ENCODE measurements around the gene ADAMTS5.

ADAMTS5 gene

DNA sequence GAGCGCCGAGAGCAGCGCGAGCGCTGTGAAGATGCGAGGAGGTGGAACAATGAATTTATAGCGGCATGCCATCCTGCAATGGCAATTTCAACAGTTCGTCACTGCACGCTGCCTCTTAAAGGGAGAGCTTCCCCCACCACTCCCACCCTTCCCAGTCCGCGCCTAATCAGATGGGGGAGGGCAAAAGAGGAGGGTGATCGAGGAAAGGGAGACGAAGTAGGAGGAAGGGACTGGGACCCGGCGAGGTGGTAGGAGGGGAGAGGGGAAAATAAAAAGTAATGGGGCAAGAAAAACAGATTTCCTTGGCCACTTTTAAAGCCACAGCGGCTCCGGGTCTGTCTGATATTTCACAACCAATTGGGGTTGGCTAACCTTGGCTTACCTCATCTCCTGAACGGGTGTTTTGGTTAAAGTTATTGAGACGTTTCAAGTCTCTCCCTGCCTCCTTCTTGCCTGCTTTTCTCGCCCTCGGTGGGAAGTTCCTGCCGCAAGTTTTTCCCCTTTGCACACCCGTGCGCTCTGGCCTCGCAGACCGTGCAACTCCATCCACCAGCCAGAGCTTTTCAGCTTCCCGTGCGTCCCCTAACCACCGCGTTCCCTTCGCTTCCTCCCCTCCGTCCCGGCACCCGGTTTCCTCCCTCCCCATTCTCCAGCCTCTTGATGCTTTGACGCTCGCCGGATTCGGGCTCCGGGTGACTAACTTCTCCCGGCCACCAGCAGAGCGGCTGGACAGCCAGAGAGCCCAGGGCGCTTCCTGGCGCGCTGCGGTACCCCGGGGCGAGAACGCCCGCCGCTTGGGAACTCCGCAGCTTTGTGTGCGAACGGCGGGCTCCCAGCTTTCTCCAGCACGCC lies at the start of gene ADAMTS5:
TSS of gene ADAMTS5 (minus strand) at position 27 of the 852 bp plus-strand sequence. CDS start 697 bp downstream, outside the sequence.
- DNase-seq = no peak

DNA sequence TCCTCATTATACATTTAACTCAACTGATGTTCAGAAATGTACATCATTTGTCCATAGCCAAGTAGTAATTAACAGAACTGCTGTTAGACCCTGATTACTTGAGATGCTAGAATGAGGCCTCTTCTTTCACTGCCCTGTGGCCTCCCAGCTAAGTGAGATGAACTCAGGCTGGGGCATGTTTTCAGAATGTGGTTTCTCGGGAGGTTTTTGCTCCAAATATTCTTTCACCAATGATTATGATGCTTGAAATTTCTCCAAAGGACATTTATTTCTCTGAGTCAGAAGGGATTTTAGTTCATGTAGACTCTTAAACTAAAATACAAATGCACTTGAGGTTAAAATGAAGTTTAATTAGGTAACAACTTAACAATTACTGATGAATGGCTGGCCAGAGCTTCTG lies 34.6 kb upstream of the ADAMTS5 start:
- no peak for DNase-seq

- DNase-seq = no peak
Observed at GRCh38 chr21:26983576-26983975, 16.7 kb upstream of the ADAMTS5 start.

DNA sequence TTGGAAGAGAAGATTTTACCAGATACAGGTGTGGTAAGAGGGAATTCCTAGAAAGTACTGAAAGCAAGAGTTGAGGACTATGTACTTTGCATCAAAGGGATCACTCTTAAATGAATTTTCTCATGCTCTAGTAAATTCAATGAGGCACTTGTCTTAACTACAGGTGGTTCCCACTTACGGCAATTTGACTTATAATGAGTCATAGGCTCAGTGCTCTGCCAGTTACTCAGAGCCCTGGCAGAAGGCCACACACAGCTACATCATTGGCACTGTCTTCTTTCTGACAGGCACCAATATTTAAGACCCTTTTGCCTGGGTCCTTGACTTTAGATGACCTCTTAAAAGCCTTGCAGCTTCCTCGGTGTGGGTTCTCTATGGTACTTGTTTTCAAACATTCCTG lies 15.9 kb upstream of the ADAMTS5 start:
- no peak for DNase-seq

GRCh38 chr21:26977746-26978145 lies 10.9 kb upstream of the ADAMTS5 start:
- no peak for DNase-seq

DNA sequence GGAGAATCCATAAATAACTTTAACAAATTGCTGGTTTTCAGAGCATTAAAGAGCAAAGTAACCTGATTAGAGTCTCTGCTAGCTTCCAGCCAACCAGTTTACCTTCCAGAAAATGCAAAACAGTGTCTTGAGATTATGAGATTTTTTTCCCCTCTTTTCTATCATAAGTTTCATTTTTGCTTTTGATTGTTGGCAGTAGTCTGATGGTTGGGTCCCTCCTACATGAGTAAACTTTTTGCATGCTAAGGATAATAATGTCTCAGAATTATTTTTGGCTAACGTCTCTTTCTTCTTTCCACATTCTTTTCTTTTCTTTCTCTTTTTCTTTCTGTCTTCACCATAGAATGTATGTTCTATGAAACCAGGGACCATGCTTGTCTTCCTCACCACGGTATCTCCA lies 6.3 kb upstream of the ADAMTS5 start:
- no peak for DNase-seq

- no peak for DNase-seq
Observed at GRCh38 chr21:26972192-26972591, 5.3 kb upstream of the ADAMTS5 start.

DNA sequence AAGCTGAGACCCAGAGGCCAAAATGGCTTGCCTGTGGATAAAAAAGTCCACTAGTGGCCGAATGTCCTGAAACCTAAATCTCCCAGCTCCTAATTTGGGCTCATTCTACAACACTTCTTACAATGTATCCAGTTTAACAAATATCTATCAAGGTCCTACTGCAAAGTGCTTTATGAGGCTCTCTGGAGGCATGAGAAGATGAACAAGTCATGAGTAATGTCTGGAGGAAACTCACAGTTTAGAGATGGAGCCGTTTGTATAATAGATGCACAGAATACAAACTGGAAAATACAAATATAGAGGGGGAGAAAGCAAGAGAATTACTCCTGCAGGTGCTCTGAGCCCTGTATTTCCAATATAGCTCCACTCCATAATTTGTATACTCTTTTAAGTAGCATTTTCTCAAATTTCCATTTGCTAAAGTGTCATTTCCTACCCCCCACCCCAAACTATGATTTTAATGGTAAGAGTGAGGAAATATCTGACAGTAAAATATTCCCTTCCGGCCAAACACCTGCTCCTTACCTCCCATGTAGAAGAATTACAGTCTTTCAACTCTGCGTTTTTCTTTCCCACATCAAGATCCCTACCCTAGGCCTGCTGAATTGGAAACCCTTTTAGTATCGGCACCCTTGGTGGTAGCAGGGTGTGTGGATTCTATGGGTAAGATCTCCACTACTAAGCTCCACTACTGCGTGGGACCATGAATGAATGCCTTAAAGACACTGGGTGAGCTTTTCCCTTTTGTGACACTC lies 3.3 kb upstream of the ADAMTS5 start:
- DNase-seq = no peak

DNA sequence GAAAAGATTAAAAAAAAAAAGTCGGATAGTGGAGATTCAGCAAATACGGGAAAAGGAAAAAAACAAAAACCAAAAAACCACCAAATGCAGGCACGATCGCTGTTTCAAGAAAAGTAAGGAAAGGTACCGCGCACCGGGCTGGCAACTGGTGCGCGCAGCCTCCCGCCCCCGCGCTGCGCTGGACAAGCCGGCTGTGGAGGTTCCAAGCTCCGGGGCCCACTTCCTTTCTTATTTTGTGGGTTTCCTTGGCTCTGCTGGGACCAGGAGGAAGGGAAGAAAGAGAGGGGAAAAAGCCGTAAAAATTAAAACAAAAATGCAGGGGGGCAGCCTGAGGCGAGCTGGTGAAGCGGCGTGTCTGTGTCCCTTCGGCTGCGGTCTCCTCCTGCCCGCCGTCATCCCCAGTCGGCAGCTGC lies 233 bp downstream of the ADAMTS5 start:
- DNase-seq = no peak

- DNase-seq = no peak
Observed at GRCh38 chr21:26965907-26966581, 844 bp downstream of the ADAMTS5 start.

DNA sequence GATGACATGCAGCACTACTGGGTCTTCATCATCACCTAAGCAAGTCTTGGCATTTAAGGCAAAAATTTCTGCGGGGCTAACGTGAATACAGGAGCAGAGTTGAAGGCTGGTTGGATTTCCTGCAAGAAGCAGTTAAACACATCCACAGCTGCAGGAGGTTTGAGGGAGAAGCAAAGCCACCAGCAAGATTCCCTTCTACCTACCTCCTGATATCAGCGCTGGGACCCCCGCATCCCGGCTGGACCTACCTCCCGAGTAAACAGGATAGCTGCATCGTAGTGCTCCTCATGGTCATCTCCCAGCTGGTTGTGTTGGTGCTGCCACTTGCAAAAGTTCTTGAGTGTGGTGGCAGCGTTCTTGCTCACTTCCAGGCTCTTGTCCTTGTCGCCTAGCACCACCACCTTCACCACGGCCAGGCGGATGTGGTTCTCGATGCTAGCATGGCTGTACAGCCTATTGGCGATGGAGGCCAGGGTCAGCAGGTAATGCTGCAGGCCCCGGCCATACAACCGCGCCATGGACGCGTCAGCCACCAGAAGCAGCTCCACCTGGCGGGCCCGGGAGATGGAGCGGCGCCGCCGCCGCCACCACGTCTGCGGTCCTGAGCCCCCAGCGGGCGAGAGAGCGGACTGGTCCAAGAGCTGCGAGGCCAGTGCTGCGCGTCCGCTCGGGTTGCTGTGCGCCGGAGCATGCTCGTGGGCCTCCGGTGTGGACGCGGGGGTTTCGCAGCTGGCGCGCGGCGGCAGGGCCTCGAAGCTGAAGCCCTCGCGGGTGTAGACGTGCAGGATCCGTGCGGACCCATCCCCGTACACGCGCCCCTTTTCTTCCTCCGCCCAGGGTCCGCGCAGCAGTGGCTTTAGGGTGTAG lies 1.6 kb downstream of the ADAMTS5 start:
- DNase-seq = no peak

DNA sequence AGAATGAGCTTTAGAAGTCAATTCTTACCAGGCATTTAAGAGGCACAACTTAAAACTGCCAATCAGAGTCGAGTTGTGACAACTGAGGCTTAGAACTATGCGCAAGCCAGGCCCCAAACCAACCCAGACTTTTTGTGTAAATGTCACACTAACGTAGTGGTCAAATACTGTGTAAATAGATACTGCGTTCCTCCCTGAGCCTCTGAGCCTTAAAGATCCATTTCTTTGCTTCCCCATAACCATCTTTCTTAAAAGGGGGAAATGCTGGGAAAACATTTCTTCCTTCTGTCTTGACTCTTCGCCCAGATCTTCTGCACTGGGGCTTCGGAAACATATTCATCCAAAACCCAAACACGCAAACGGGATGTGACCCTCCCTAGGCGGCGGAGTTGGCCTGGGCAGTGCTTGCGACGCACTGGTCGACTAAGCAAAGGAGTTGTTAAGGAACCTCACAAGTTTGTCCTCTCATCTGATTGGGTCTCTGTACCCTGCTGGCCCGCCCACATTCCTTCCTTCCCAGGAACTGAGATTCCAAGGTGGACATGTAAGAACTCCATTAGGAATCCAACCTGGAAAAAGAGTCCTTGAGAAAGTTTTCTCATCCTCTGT lies 2.6 kb downstream of the ADAMTS5 start:
- no peak for DNase-seq

GRCh38 chr21:26962621-26963181 lies 4.2 kb downstream of the ADAMTS5 start:
- no peak for DNase-seq

- DNase-seq = no peak
Observed at GRCh38 chr21:26961698-26962097, 5.2 kb downstream of the ADAMTS5 start.

- no peak for DNase-seq
Observed at GRCh38 chr21:26958788-26959187, 8.1 kb downstream of the ADAMTS5 start.

- no peak for DNase-seq
Observed at GRCh38 chr21:26956813-26957212, 10.1 kb downstream of the ADAMTS5 start.

- no peak for DNase-seq
Observed at GRCh38 chr21:26956216-26956615, 10.7 kb downstream of the ADAMTS5 start.

GRCh38 chr21:26954662-26955121 lies 12.2 kb downstream of the ADAMTS5 start:
- DNase-seq = no peak

GRCh38 chr21:26952374-26953066 lies 14.4 kb downstream of the ADAMTS5 start:
- no peak for DNase-seq

DNA sequence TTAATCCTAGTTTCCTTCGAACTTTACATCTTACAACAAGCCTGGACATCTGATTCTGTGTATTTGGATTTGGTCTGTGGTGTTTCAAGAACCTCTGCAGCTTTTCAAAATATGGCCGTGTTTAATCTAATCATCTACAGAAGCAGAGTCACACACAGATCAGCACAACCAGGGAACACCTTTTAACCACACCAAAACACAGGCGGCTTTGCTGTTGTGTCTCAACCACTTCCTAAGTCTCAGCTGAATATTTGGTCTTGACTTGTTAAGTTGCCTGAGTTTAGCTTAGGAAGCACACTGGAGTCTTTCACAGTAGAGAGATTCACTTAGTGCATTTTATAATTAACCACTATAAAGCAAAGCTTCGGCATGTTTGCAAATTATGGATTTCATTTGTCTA lies 17.1 kb downstream of the ADAMTS5 start:
- no peak for DNase-seq

DNA sequence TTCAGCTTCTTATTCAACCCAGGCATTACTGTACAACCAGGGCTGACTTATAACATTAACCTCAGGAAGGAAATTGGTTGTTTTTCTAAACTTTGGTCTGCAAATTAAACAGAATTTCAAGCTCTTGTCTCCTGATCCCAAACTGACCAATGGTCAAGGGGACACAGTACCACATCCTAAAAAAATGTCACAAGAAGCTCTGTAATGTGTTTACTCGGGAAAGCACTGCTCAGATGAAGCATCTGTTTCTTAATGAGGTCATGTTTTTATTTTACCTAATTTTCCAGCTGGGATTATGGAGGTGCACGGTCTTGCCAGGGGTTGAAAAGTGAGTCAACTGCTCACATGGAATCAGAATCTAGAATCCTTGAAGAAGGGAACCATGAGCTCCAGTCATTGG lies 18.7 kb downstream of the ADAMTS5 start:
- no peak for DNase-seq

All from NCI-H1417 treated with DMSO at 0.1 percent for 48 hours (cell line).